Esophagus squamous epithelium (tissue), 4 donors: ENCODE measurements around the gene PLA2G2A.

Source experiments
- CTCF ChIP-seq, 6 experiments: fragments of 450-650 bp in 4 of 6; fragments of 200-600 bp in 2 of 6; sonication (generic) in 2 of 6; IDR thresholded peaks; one replicate each; pipeline ENCODE4 v1.5.1; 2016 to 2019; ENCODE audit warnings: antibody characterized with exemption in 6 of 6, mild to moderate bottlenecking in 4 of 6, moderate library complexity in 4 of 6
- POLR2A ChIP-seq, 4 donors: fragments of 450-650 bp; IDR thresholded peaks; one replicate each; pipeline ENCODE4 v1.6.1; 2017; ENCODE audit warnings: antibody characterized with exemption in 4 of 4, mild to moderate bottlenecking in 4 of 4, moderate library complexity in 3 of 4

- TF ChIP-seq CTCF (IDR thresholded peaks at IDR 0.05) = no peak
- TF ChIP-seq POLR2A (IDR thresholded peaks at IDR 0.05) = no peak
Measured at GRCh38 chr1:19942088-19942487, 37.3 kb downstream of the PLA2G2A start.
